ENCODE measurements around the gene TBX15.
A peak's percentile ranks its signal among the peaks of the same experiment; 100 is the strongest.
"Not testable (repeated sequence)": the region's sequence is repeated elsewhere in the genome, so short reads cannot be mapped to it uniquely, and the experiment has no call there.

TBX15 gene

GRCh38 chr1:118958937-118959631, 29.1 kb downstream of the TBX15 start:
- no peak for DNase-seq (ENCODE audit: low read depth)
- H3K4me3 ChIP-seq (ENCODE audit: low read depth, low read length): no peak overlapping the region
- TF ChIP-seq CTCF (conservative IDR thresholded peaks at IDR 0.05; ENCODE audit: low read depth, low read length): no peak

GRCh38 chr1:118958140-118958539, 30.0 kb downstream of the TBX15 start:
- H3K4me3 ChIP-seq (ENCODE audit: low read depth, low read length): no peak overlapping the region
- no peak for TF ChIP-seq CTCF (conservative IDR thresholded peaks at IDR 0.05; ENCODE audit: low read depth, low read length)
- no peak for DNase-seq (ENCODE audit: low read depth)

GRCh38 chr1:118957579-118957978, 30.6 kb downstream of the TBX15 start:
- not testable (repeated sequence) for H3K4me3 ChIP-seq (ENCODE audit: low read depth, low read length); DNase-seq (ENCODE audit: low read depth)

- H3K4me3 ChIP-seq (ENCODE audit: low read depth, low read length): no peak overlapping the region
- no peak for TF ChIP-seq CTCF (conservative IDR thresholded peaks at IDR 0.05; ENCODE audit: low read depth, low read length)
- DNase-seq (ENCODE audit: low read depth): no peak
These were observed 33.7 kb downstream of the TBX15 start for GRCh38 chr1:118954301-118954905.

- H3K4me3 ChIP-seq (ENCODE audit: low read depth, low read length): no peak overlapping the region
- DNase-seq (ENCODE audit: low read depth): no peak
- TF ChIP-seq CTCF (conservative IDR thresholded peaks at IDR 0.05; ENCODE audit: low read depth, low read length): peak; percentile 17
These were observed 36.7 kb downstream of the TBX15 start for GRCh38 chr1:118951270-118951936.

GRCh38 chr1:118949315-118949714, 38.8 kb downstream of the TBX15 start:
- H3K4me3 ChIP-seq (ENCODE audit: low read depth, low read length): no peak overlapping the region
- TF ChIP-seq CTCF (conservative IDR thresholded peaks at IDR 0.05; ENCODE audit: low read depth, low read length): no peak
- peak; percentile 80 for DNase-seq (ENCODE audit: low read depth)

- TF ChIP-seq CTCF (conservative IDR thresholded peaks at IDR 0.05; ENCODE audit: low read depth, low read length): no peak
- no peak overlapping the region for H3K4me3 ChIP-seq (ENCODE audit: low read depth, low read length)
- no peak for DNase-seq (ENCODE audit: low read depth)
These were observed 39.3 kb downstream of the TBX15 start for GRCh38 chr1:118948846-118949245.

Data from choroid plexus epithelial cell (primary cell).